ENCODE results near the gene HUWE1.
"Not testable (repeated sequence)": the region's sequence is repeated elsewhere in the genome, so short reads cannot be mapped to it uniquely, and the experiment has no call there.

HUWE1 gene, protein sequence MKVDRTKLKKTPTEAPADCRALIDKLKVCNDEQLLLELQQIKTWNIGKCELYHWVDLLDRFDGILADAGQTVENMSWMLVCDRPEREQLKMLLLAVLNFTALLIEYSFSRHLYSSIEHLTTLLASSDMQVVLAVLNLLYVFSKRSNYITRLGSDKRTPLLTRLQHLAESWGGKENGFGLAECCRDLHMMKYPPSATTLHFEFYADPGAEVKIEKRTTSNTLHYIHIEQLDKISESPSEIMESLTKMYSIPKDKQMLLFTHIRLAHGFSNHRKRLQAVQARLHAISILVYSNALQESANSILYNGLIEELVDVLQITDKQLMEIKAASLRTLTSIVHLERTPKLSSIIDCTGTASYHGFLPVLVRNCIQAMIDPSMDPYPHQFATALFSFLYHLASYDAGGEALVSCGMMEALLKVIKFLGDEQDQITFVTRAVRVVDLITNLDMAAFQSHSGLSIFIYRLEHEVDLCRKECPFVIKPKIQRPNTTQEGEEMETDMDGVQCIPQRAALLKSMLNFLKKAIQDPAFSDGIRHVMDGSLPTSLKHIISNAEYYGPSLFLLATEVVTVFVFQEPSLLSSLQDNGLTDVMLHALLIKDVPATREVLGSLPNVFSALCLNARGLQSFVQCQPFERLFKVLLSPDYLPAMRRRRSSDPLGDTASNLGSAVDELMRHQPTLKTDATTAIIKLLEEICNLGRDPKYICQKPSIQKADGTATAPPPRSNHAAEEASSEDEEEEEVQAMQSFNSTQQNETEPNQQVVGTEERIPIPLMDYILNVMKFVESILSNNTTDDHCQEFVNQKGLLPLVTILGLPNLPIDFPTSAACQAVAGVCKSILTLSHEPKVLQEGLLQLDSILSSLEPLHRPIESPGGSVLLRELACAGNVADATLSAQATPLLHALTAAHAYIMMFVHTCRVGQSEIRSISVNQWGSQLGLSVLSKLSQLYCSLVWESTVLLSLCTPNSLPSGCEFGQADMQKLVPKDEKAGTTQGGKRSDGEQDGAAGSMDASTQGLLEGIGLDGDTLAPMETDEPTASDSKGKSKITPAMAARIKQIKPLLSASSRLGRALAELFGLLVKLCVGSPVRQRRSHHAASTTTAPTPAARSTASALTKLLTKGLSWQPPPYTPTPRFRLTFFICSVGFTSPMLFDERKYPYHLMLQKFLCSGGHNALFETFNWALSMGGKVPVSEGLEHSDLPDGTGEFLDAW (N-terminal part only)

DNA sequence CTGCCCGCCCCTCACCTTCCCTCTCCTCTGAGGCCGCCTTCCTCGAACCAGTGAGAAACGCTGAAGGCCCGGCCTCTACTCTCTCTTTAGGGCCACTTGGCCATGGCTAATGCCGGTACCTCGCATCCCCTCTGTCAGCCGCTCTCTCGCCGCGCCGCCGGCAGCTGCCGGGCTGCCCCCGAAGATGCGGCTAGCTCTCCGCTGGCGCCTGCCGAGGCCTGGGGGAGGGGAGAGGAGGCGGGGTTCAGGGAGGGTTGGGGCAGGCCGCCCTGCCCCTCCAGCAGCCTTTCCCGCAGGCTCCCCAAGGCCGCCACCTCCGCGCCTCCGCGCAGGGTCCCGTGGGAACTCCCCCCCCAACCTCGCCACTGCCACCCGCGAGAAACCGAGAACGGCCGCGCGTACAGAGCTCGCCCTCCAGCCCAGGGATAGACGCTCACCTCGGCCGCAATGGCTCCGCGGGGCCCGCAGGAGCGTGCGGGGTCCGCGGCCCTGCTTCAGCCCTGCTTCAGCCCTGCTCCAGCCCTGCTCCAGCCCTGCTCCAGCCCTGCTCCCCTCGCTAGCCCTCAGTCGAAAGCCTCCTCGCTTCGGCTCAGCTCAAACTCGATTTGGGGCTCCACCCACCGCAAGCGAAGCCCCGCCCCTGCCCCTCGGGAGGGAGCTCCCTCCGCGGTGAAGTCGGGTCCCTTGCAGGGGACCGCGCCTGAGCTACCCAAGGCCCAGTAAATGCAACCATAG lies at the start of gene HUWE1:
TSS of gene HUWE1 (minus strand) at position 569 of the 735 bp plus-strand sequence. CDS start 32,612 bp downstream, outside the sequence.
- peak; percentile 72 to 89 (median 74) for DNase-seq

DNA sequence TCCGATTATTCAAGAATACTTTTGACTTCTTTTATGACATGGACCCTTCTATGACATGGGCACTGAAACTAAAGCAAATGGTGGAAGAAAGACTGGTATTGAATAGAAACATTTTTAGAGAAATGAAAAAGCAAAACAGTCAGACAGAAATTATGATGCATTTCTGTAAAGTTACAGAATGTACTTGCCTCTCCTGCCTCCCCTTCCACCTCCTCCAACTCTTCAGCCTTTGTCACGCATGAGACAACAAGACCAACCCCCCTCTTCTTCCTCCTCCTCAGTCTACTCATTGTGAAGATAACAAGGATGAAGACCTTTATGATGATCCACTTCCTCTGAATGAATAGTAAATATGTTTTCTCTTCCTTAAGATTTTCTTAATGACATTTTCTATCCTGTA lies 46.3 kb upstream of the HUWE1 start:
- DNase-seq, result no peak

DNA sequence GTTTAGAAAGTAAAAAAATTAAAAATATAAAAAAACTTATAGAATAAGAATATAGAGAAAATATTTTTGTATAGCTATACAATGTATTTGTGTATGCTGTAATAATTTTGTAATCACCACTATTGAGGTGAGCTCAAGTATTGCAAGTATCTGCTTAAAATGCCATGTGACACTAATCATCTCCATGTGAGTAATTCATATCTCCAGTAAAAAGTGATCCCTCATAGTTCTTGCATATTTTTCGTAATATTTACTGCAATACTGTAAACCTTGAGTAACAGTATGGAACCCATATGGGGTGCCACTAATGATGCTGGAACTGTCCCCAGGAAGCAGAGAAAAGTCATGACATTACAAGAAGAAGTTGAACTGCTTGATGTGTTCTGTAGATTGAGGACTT lies 43.2 kb upstream of the HUWE1 start:
- peak in 2 of 3 donors; percentile 23 to 38 for DNase-seq

DNA sequence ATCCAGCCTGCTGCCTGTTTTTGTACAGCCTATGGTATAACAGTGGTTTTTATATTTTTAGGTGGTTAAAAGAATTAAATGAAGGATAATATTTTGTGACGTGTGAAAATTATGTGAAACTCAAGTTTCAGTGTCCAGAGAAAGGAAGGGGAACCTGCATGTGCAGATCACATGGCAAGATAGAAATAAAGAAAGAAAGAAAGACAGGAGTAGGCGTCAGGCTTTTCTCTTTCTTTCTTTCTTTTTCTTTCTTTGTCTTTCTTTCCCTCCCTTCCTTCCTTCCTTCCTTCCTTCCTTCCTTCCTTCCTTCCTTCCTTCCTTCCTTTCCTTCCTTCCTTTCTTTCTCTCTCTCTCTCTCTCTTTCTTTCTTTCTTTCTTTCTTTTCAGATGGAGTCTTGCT lies 42.0 kb upstream of the HUWE1 start:
- no peak for DNase-seq

DNA sequence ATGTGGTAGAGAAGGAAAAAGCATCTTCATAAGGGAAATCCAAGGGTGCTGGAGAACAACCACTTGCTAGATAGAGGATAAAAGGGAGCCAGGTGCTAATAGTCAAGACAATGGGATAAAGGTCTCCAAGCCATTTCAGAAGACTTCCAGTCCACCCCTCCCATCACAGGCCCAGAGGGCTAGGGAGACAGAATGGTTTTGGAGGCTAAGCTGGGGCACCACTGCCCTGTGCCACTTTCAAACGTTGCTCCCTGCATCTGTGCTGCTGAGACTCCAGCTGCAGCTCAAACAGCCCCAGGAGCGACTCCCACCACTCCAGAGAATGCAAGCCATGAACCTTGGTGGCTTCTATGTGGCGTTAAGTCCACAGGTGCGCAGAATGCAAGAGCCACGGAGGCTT lies 38.4 kb upstream of the HUWE1 start:
- DNase-seq, result no peak

DNA sequence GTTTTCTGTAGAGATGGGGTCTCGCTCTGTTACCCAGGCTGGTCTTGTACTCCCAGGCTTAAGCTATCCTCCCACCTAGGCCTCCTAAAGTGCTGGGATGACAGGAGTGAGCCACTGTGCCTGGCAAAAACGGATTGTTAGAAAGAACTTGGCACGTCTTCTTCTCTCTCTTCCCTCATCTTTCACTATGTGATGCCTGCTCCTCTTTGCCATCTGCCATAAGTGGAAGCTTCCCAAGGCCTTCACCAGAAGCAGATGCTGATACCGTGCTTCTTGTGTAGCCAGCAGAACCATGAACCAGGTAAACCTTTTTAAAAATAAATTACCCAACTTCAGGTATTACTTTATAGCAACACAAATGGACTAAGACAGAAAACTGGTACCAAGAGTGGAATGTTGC lies 36.9 kb upstream of the HUWE1 start:
- DNase-seq, result no peak

DNA sequence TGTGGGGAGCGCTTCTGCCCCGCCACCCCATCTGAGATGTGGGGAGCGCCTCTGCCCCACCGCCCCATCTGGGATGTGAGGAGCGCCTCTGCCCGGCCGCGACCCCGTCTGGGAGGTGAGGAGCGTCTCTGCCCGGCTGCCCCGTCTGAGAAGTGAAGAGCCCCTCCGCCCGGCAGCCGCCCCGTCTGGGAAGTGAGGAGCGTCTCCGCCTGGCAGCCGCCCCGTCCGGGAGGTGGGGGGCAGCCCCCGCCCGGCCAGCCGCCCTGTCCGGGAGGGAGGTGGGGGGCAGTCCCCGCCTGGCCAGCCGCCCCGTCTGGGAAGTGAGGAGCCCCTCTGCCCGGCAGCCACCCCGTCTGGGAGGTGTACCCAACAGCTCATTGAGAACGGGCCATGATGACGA lies 35.1 kb upstream of the HUWE1 start:
- DNase-seq, result not testable (repeated sequence)

DNA sequence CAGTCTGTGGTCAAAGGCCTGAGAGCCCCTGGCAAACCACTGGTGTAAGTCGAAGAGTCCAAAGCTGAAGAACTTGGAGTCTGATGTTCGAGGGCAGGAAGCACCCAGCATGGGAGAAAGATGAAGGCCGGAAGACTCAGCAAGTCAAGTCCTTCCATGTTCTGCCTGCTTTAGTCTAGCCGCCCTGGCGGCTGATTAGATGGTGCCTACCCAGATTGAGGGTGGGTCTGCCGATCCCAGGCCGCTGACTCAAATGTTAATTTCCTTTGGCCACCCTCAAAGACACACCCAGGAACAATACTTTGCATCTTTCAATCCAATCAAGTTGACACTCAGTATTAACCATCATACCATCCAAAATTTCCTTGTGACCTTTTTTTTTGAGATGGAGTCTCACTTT lies 33.1 kb upstream of the HUWE1 start:
- DNase-seq, result not testable (repeated sequence)

DNA sequence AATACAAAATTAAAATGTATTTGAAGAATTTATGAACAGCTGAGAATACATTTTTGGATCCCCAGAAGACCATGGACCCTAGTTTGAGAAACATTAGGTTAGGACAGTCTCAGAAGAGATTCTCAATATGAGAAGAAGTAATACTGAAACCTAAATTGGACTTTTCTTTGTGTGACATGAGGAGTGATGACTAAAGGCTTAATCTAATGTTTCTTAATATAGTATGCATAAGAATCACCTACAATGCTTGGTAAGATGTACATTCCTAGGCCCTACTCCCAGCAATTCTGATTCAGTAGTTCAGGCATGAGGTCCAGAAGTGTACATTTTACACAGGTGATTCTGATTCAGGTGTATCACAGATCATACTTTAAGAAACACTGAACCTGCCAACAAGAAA lies 31.6 kb upstream of the HUWE1 start:
- DNase-seq, result peak; percentile 12 to 70 (median 32)

DNA sequence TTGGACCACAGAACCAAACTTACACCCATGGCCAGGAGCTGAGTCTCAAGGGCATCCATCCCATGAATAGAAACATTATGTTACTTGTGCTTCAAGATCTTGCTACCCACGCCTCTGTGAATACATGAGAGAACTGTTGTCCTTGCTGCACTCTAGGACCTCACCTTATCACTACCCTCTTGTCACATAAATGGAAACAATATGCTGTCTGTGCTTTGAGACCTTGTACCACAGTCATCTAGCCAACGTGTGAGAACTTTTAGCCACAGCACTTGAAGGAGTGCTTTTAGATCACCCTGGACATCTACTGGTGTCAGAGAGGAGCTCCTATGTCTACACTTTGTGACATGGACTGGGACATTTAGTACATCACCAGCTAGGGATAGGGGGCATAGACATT lies 30.7 kb upstream of the HUWE1 start:
- DNase-seq, result no peak

DNA sequence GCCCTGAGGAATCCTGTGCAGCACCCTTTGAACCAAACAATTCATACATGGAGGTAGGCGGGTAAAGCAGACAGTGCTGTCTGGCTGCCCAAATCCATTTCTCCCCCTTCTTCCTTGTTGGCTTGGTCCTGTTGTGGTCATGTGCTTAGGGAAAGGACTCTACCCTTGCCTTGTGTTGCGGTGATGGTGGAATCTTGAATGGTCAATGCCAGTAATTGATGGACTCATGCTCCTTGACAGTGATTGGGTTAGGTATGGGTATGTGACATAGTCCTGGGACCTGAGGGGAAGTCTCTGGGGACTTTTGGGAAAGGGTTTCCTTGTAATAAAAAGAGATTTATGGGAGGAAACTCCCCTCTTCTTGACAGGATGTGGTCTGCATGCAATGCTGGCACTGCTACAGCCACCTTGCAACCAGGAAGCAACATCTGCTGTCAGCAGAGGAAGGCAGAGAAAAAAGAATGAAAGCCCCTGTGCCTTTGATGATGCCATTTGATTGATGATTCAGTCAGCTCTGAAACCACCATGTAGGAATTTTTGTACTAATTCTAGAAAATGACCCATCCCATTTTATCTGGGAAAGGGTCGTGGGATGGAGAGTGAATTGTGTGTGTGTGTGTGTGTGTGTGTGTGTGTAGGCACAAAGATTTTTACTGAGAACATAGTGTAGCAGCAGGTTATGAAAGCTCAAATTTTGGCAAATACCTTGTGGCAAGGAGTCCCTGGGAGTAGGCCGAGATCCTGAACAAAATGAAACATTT lies 30.0 kb upstream of the HUWE1 start:
- DNase-seq, result peak; percentile 78 to 93 (median 79)

DNA sequence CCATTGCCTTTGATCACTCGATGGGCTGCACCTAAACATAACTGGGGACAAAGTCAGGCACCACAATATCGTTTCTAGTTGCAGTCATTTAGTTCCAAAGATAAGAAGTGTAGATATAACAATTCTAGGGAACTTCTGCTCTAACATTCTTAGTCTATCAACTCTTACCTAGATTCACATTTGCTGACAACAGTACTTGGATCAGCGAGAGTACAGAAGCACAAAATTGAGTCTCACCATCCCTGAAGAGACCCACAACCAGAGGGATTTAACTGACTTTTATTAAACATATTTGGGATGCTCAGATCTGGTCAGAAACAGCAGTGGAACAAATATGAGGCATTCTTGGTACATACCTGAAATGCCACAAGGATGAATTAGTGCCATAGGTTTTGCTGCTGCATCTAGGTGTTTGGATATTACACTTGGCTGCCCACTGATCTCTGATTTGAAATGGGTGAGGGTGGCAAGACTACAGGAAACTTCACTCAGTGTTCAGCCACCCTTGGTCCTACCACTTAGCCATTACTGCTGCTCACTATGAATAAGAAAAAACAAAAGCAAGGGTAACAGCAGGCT lies 28.9 kb upstream of the HUWE1 start:
- no peak for DNase-seq

DNA sequence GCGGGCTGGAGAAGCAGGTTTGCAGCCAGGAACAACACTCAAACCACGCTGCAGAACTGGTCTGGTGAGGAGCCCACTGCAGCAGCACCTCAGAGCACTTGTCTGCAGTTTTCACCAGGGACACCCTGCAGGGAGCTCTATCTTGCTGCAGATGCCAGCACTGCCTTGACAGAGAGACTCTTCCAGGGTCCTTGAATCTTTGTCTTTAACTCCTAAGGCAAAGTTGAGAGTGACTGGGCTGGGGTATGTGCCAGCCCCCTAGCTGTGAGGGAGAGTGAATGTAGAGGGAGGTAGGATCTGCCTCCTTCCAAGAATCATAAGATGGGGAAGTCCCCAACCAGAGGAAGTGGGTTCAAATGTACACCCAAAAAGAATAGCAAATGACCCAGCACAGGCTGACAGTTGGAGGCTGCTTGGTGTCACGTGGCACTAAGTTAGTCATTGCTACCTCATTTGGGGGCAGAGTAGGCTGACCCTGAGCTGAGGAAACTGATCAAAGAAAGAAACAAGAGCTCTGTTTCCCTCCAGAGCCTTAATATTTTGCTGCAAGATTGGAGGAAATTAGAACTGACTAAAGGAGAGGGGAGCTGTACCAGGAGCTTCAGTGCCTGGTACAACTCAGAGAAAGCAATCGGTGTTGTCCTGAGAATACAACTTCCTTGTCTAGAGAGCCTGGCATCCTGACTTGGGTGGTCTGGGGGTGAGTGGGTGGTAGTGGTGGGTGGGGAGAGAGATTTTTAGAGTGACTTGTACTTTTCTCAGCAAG lies 28.2 kb upstream of the HUWE1 start:
- peak; percentile 74 to 91 (median 77) for DNase-seq

DNA sequence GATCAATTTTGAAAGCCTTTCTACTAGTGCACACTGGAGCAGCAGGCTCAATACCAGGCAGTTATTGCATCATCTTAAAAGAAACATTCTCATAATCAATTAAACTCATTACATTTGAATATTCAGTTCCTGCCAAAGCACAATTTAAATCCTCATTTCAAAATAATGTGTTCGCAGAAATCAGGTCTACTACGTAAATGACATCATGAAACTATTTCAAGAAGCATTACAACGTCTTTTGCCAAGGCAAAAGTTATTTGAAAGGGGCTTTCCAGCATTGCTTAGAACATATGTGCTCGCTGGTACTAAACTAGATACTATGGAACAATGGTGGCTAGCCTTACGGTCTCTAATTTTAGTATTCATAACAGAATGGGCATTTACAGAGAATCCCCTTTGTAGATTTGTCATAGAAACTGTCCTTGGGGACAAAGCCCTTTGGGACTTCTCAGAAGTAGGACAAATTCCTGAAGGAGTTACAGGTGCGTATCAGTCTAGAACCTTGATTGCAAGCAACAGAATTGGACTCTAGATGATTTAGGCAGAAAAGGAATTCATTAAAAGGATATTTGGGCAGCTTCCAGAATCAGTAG lies 27.6 kb upstream of the HUWE1 start:
- DNase-seq, result peak; percentile 59 to 85 (median 67)

DNA sequence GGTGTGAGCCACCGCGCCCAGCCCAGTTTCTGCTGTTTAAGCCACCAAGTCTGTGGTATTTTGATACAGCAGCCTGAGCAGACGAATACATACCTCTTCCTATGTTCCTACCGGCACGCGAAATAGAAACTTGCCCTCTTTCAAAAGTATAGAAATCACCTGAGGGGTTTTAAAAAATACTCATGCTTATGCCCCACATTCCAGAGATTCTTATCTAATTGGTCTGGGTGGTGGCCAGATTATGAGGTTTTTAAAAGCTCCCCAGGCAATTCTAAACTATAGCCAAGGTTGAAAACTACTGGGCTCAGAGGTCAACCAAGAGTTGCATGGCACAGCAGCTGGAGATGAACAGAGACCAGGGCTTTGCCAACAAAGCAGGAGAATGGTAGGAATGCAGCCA lies 24.9 kb upstream of the HUWE1 start:
- no peak for DNase-seq

DNA sequence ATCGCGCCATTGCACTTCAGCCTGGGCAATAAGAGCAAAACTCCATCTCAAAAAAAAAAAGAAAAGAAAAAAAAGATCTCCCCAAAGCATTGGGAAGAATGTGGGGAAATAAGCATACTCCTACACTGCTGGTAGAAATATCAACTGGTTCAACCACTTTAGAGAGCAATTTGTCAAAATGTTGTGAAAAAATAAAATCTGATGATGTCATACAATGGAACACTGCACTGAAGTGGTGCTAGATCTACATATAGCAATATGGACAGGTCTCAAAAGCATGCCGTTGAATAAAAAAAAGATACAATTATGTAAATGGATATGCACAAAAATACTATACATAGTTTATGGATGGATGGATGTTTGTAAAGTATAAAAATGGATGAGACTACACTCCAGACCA lies 18.3 kb upstream of the HUWE1 start:
- no peak for DNase-seq

DNA sequence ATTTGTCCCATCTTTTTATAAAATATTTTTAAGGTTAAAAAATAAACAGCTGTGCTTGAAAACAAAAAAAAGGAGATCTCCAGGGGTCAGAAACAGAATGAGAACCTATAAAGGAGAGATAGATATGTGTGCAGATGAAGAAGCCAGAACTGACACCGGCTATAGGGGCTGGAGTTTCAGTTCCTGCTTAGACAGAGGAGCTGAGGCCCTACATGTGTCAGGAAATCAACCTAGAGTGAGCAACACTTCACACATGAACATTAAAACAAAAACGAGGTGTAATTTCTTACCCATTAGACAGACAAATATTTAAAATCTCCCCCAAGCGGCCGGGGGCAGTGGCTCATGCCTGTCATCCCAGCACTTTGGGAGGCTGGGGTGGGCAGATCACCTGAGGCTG lies 17.8 kb upstream of the HUWE1 start:
- DNase-seq, result no peak

DNA sequence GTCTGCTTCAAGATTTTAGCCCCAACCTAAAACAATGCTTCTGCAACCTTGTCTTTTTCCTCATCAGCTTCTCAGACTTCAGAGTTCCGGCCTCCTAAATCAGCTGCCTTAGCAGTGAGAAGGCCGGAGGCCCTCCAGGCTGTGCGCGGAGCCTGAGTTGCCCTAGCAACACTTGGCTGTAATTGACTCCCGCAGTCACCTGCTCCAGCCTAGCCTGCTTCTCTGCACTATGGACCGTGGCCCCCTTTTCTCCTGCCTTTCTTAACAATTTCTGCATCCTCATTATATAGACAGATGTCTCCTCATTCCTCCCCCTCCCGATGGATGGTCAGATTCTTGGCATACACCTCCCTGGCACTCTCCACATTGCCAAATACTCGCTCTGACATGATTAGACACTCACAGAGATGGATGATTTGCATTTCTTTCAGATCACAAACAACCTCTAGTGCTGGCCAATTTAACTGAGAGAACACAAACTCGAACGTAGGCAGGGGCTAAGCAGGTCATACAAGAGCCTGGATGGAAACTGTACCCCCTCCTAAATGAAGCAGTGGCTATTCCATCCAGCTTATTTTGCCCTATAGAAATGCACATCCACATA lies 9.5 kb upstream of the HUWE1 start:
- DNase-seq, result no peak

DNA sequence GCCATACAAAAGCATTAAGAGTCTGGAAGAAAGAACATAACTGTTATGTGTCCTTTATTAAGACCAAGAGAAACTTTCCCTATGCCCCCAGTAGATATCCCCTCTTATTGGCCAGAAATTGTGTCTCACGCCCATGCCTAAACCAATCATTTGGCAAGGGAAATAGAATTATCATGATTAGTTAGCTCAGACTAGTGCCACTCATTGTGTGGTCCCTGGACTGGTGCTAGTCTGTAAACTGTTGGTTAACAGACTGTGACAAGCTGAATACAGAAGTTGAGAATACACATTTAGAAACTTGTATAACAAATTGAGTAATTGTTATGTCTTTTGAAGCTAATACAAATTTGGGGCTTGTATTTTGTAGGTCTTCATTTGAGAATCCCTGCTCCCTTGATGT lies 8.1 kb upstream of the HUWE1 start:
- DNase-seq, result no peak

DNA sequence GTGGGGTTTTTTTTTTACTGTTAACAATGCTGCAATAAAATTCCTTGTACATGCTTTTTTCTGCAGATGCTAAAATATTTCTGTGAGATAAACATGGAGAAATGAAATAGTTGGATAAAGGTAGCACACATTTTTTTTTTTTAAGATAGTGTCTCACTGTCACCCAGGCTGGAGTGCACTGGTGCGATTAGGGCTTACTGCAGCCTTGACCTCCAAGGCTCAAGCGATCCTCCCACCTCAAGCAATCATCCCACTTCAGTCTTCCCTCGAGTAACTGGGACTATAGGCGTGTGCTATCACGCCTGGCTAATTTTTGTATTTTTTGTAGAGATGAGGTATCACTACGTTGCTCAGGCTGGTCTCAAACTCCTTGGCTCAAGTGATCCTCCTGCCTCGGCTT lies 1.8 kb upstream of the HUWE1 start:
- no peak for DNase-seq

Measured in suppressor macrophage treated with lipopolysaccharide for 1 hour (primary cell).